GM18507 (cell line): ENCODE measurements around the gene PIWIL4.

Source experiments
- DNase-seq: peaks from one replicate; pipeline ENCODE4 v3.0.0; 2011; ENCODE audit warnings: low read depth; ENCODE audit not compliant: insufficient read length; ENCODE audit errors: extremely low spot score
- FAIRE-seq: peaks from 2 replicates; lab custom pipeline; 2011; peaks lifted over from hg19 to GRCh38; lab: Jason Lieb, UNC

The PIWIL4 gene

DNA sequence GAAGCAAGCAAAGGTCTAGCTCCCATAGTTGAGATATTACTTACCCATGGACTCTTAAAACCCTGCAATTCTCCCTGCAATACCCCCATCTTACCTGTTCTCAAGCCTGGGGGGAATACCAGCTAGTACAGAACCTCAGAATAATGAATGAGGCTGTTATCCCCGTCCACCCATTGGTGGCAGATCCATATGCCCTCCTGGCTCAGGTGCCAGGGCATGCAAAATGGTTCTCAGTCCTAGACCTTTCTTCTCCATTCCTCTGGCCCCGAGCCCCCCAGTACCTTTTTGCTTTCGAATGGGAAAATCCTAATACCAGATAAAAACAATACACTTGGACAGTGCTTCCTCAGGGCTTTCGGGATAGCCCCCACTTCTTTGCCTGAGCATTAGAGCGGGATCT is 86.4 kb downstream of the PIWIL4 start:
- DNase-seq: no peak
- no peak for FAIRE-seq

DNA sequence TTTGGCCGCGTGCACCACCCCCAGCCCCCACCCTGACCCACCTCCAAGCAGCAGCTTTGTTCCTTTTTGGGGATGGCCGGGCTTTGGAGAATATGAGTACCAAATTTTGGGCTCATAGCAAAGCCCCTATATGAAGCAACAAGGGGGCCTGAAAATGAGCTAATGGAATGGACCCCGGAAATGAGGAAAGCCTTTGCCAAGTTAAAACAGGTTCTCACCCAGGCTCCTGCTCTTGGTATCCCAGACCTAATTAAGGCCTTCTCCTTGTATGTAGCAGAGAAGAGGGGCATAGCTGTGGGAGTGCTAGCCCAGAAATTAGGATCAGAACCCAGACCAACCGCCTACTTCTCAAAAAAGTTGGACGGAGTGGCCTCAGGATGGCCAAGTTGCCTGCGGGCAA is 87.0 kb downstream of the PIWIL4 start:
- DNase-seq: no peak

DNA sequence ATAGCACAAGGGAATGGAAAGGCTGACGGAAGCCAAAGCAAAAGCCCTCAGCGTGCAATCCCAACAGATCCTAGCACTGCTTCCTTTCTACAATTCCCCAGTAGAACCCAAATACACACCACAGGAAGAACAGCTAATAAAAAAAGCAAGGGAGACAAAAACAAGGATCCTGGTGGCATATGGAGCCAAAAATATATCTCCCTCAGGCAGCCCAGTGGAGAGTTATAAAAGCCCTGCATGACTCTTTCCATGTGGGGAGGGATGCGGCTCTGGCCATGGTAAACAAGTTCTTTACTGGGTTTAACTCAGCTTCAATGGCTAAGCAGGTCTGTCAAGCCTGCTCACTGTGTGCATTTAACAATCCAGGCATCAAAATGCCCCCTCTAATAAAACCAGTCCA is 88.1 kb downstream of the PIWIL4 start:
- FAIRE-seq: no peak
- DNase-seq: no peak

More for the DNA sequence above, 87.0 kb downstream of the PIWIL4 start:
- no peak for FAIRE-seq

DNA sequence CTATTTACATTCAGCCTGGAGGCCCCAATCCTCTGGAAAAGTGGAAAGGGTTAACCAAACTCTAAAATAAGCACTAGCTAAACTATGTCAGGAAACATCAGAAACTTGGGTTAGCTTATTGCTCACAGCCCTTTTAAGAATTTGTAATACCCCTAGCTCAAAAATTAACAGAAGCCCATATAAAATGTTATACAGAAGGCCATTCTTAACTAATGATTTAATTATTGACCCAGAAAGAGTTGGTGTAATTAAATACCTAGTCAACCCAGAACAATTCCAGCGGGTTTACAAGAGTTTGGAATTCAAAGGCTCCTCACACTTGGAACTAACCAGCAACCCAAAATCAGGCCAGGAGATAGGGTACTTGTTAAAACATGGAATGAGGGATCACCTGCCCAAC is 88.8 kb downstream of the PIWIL4 start:
- DNase-seq (no peak), FAIRE-seq (no peak)

DNA sequence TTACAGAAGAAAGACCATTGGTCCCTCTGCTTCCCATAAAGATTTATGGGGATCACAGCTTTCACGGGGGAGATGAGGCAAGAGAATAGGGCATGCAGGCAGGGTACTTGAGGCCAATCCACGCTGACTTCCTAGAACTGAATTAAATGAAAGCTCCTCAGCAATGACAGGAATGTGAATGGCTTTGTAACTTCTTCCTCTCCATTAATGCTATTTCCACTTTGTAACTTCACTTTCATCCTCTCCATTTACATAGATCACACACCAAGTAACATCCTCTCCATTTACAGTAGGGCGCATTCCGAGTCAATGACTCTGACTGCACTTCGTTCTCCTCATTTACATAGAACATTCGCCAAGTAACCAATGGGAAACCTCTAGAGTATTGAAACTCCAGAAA is 89.8 kb downstream of the PIWIL4 start:
- DNase-seq: no peak
- no peak for FAIRE-seq

DNA sequence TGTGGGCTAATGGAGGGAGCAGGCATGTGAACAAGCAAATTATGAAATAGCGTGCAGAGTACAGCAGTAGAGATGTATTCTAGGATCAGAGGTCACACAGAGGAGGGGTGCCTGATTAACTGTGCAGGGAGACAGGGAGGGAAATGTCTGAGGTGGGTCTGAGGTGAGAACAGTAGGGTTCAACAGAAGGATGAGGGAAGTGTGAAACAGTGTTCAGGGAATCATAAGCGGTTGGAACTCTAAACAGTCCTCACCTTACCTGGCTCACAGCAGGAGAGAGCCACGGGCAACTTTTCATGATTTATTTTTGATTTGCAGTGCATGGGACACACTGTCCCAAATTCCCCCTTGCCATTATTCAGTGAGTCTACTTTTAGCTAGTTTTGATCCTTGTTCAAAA is 90.5 kb downstream of the PIWIL4 start:
- FAIRE-seq: no peak
- no peak for DNase-seq

DNA sequence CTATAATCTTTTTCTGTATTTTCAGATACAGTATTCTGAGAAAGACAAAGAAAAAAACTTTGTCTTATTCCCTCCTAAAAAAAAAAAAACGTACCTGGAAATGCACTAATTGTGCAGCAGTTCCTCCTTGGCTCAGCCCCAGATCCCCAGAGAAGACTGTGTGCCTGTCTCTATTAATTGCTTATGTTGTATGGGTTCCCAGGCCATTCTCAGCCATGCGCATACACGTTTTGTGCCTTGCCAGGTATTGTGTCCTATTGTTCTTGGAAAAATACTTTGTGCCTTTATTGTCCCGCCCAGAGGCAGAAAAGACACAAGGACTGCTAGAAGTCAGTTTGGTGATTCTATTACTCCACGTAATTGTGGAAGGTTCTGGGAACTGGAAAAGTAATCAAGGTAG is 91.2 kb downstream of the PIWIL4 start:
- FAIRE-seq (no peak), DNase-seq (no peak)

DNA sequence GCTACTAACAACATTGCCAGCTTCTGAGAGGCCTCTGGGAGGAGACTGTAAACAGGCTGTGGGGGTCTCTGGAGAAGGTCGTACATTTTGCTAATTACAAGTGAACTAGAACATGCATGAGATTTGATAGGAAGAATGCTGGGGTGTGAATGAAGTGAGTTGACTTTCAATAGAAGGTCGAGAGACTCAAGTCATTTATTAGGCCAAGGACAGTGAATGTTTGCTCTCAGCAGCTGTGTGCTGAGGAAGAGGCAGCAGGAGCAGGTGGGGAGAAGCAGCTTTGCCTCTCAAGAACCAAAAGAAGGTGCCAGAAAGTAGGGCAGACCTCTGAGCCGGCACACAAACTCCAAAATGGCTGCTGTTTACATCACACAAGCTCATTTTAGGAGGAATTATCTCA is 91.7 kb downstream of the PIWIL4 start:
- FAIRE-seq (no peak), DNase-seq (no peak)

DNA sequence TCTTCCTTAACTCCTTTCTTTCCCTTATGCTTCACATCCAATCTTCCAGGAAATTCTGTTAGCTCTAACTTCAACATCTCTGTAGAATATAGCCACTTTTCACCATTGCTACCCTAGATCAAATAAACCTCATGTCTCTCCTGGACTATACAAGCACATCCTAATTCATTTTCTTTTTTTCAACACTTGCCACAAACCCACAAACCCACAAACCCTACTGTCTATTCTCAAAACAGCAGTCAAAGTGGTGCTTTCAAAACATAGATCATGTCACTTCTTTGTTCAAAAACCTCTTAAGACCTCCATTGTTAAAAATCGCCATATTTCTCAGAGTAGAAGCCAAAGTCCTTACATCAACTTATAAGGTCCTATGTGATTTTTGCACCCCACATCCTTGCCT is 94.3 kb downstream of the PIWIL4 start:
- DNase-seq (no peak), FAIRE-seq (no peak)

DNA sequence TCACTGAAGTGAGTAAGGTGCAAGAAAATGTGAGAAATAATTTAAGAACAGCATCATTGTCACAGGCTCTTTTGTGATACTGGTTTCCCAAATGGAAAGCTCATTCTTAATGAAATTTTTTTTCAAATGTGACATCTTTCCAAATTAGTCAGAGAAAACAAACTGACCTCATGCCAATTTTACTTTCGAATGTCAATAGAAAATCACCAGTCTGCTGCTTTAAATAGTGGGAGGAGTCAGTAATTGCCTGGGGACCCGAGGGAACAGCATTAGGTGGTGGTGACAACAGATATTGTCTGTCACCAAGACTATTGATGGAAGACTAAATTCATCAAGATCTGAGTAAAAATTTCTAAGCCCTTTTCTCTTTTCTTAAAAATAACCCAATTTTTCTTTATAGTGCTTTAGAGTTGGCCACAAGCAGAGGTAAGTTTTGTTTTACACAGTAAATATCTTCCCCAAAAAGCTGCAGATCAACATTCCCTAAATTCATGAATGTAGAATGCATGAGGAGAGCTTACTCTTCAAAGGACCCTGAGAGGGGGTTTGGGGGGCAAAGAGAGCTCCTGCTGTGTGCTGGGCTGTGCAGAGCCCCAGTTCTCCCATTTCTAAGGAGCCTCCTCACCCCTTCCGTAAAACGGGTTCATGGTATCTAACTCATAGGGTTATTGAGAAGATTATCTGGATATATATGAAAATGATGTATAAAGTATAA is 95.1 kb downstream of the PIWIL4 start:
- DNase-seq: no peak
- no peak for FAIRE-seq

DNA sequence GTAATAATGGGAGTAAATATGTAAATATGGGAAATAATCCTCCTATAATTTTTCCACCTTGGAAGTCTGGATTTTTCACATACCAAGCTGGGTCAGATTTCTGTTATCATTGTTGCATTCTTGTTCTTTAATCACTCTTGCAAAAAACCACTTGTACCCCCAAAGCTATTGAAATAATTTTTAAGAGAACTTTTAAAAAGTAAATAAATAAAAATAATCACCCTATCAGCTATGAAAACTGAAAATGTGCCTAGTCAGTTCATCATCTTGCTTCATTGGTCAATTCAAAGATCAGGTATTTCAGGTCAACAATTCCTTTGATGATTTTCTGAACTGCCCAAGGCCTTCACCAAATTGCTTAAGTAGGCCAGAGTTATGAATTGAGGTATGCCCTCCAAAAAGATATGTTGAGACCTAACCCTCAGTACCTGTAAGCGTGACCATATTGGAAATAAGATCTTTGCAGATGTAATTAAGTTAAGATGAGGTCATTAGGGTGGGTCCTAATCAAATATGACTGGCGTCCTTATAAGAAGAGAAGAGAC is 95.8 kb downstream of the PIWIL4 start:
- DNase-seq (no peak), FAIRE-seq (no peak)

DNA sequence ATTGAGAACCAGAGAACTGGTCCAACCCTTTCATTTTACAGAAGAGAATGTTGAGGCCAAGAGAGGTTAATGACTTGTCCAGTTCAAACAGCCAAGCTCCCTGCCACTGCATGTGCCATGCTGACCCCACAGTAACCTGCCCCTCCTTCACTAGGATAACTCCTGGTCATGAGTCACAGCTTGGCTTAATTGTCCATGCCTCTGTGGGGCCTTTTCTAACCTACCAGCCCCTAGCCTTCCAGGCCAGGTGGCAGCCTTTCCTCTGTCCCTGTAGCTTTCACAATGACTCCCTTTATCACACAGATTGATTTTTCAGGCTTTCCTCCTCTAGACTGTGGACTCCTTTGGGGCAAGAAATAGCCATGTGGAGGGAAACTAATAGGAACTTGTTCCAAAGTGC is 97.2 kb downstream of the PIWIL4 start:
- FAIRE-seq (no peak), DNase-seq (no peak)

DNA sequence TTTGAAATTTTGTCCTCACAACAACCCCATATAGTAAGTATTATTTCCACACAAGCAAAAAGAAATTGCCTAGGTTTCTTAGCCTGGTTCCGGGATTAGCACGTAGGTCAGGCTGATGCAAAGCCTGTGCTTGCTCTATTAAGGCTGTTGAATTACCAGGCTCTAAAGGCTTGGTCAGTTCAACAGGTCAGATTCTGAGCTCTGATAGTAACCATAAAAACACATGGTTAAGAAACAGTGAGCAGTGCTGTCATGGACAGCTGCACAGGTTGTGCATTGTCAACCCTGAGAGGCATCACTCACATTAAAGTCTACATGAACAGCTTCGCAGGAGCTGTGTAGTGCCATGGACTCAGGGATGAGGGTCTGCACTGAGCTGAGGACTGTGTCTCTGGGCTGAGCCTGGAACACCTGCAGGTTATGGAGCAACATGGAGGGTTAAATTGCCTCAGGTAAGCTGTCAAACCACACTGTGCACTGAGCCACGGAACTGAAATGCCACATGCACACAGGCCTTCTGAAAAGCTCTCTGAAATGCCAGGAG is 98.0 kb downstream of the PIWIL4 start:
- DNase-seq: no peak
- FAIRE-seq: no peak

DNA sequence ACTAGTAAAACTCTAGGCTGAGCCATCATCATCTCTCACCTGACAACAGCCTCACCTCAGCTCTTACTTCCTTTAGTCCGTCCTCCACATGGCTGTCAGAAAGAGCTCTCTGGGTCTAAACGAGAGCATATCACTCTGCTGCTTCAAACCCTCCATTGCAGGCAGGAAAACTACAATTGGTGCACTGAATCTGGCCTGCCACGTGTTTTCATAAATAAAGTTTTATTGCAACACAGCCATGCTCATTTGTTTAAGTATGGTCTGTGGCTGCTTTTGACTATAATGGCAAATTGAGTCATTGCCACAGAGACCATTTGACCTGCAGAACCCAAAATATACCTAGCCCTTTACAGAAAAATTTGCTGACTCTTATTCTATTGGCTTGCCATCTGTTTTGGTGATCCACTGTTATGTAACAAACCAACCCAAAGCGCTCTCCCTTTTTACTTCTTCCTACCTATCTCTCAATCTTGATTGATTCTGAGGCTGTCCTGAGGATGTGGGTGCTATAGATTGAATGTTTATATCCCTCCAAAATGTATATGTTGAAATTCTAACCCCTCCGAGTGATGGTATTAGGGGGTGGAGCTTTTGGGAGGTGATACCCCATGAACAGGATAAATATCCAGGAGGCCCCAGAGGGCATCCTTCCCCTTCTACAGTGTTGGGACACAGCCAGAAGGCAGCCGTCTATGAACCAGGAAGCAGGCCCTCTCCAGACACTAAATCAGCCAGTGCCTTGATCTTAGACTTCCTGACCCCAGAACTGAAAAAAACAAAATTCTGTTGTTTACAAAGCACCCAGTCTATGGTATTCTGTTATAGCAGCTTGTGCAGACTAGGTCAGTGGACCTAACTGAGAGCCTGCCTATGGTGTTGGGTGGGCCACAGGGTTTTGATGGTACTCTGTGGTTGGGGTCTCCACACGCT is 99.9 kb downstream of the PIWIL4 start:
- no peak for DNase-seq
- FAIRE-seq: no peak

DNA sequence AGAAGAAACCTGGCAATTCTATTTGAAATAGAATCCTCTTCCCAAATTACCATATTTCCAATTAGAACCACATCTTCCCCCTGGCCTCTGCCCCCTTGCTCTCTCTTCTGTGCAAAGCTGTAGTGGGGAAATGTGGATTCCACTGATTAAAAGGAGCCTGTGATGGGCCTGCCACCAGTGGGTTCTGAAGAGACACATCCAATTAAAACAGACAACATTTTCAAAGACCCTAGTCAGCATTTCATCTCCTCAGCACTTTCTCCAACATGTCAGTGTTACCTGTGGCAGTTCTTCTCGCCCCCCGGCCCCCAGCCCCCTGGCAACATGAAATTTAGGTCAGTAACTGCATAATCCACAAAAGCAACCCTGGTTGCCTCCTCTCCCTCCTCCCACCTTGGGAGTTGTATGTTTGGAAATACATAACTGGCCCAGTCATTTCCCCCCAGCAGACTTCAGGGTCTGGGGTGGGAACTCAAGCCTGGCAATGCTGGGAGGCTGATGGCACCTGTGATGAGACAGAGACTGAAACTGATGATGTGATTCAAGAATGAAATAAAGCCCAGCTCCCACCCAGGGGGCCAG is 101.1 kb downstream of the PIWIL4 start:
- FAIRE-seq: no peak
- no peak for DNase-seq

DNA sequence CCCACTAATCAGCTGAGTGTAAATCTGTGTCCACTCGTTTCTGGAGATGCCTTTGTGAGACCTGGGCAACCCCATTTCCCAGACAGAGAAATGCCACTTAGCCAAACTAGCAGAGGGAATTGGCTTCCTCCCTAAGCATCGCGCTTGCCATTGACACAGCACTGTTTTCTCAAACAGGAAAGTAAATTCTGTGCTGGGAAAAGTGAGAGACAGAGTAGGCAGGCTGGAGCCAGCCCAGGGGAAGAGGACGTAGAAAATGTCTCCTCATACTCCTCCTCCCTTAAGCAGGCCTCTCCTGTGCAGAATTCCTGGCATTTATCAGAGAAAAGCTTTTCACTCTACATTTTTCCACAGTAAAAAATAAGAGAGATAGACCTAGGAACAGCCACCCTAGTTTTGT is 101.9 kb downstream of the PIWIL4 start:
- no peak for DNase-seq
- no peak for FAIRE-seq
